Measurements from ENCODE around the gene MED10.

Gene MED10

GRCh38 chr5:6377905-6378765, at the start of gene MED10:
Gene MED10 (minus strand): TSS chr5:6378547. CDS start chr5:6378483, 64 bp downstream.
- peak; percentile 96 for DNase-seq

GRCh38 chr5:6427694-6428093, 49.3 kb upstream of the MED10 start:
- no peak for DNase-seq

- no peak for DNase-seq
Measured at GRCh38 chr5:6424700-6425099, 46.4 kb upstream of the MED10 start.

GRCh38 chr5:6424110-6424659, 45.8 kb upstream of the MED10 start:
- no peak for DNase-seq

GRCh38 chr5:6423327-6424109, 45.2 kb upstream of the MED10 start:
- no peak for DNase-seq

- DNase-seq: no peak
Measured at GRCh38 chr5:6419340-6419852, 41.0 kb upstream of the MED10 start.

- no peak for DNase-seq
Measured at GRCh38 chr5:6418679-6419276, 40.4 kb upstream of the MED10 start.

GRCh38 chr5:6417657-6418056, 39.3 kb upstream of the MED10 start:
- DNase-seq: no peak

- DNase-seq: no peak
Measured at GRCh38 chr5:6412811-6413210, 34.5 kb upstream of the MED10 start.

- DNase-seq: no peak
Measured at GRCh38 chr5:6411141-6411540, 32.8 kb upstream of the MED10 start.

GRCh38 chr5:6410421-6410820, 32.1 kb upstream of the MED10 start:
- DNase-seq: no peak

- DNase-seq: no peak
Measured at GRCh38 chr5:6408627-6409446, 30.5 kb upstream of the MED10 start.

- no peak for DNase-seq
Measured at GRCh38 chr5:6408260-6408596, 29.9 kb upstream of the MED10 start.

- no peak for DNase-seq
Measured at GRCh38 chr5:6407558-6408259, 29.4 kb upstream of the MED10 start.

GRCh38 chr5:6405591-6405990, 27.2 kb upstream of the MED10 start:
- no peak for DNase-seq

GRCh38 chr5:6404129-6404528, 25.8 kb upstream of the MED10 start:
- DNase-seq: no peak

GRCh38 chr5:6403416-6403815, 25.1 kb upstream of the MED10 start:
- DNase-seq: no peak

- DNase-seq: no peak
Measured at GRCh38 chr5:6402939-6403338, 24.6 kb upstream of the MED10 start.

- DNase-seq: no peak
Measured at GRCh38 chr5:6401410-6401809, 23.1 kb upstream of the MED10 start.

- DNase-seq: no peak
Measured at GRCh38 chr5:6399980-6400910, 21.9 kb upstream of the MED10 start.

All from stimulated activated CD4-positive, alpha-beta T cell treated with anti-CD3 and anti-CD28 coated beads, Interleukin-12 subunit alpha, Interleukin-12 subunit beta, amount 100 ng/mL, for 4 hours (primary cell).